Duodenal mucosa (tissue), 2 donors: ENCODE measurements around the gene PNLIPRP2.

ENCODE experiments used
- H3K27ac ChIP-seq: one replicate; pipeline ENCODE4 v1.7.0; 2013; ENCODE audit warnings: low read depth, low read length
- H3K27me3 ChIP-seq, 2 donors: one replicate each; pipeline ENCODE4 v1.7.0; 2013; ENCODE audit warnings: low read length in 2 of 2, control low read depth in 1 of 2; ENCODE audit not compliant: insufficient read depth in 2 of 2, control insufficient read depth in 1 of 2
- H3K36me3 ChIP-seq, 2 donors: one replicate each; pipeline ENCODE4 v1.7.0; 2013; ENCODE audit warnings: low read length in 2 of 2, control low read depth in 1 of 2; ENCODE audit not compliant: insufficient read depth in 2 of 2, control insufficient read depth in 1 of 2
- H3K4me1 ChIP-seq, 2 donors: one replicate each; pipeline ENCODE4 v1.7.0; 2013; ENCODE audit warnings: low read length in 2 of 2, control low read depth in 1 of 2; ENCODE audit not compliant: insufficient read depth in 2 of 2, control insufficient read depth in 1 of 2
- H3K4me3 ChIP-seq, 2 donors: one replicate each; pipeline ENCODE4 v1.7.0; 2013; ENCODE audit warnings: low read length in 2 of 2, low read depth in 1 of 2
- H3K9ac ChIP-seq, 2 donors: one replicate each; pipeline ENCODE4 v1.7.0; 2013; ENCODE audit warnings: low read length in 2 of 2, low read depth in 1 of 2
- H3K9me3 ChIP-seq, 2 donors: one replicate each; pipeline ENCODE4 v1.7.0; 2013; ENCODE audit warnings: low read length in 2 of 2, control low read depth in 1 of 2; ENCODE audit not compliant: control insufficient read depth in 1 of 2

PNLIPRP2 gene

DNA sequence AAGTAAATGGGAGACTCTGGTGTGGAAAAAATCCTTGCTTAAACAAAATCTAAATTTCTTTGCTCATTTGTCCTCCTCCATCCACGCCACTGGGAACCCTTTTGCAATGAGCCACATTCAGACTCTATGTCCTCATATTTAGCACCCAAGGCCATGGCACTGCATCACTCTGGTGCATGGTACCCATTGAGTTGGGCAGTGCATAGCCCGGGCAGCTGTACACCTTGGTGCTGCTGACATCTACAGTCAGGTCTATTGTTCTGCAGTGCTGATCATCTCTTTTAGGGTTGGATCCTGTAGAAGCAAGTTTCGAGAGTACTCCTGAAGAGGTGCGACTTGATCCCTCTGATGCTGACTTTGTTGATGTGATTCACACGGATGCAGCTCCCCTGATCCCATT, 23.2 kb upstream of the PNLIPRP2 start:
- Histone ChIP-seq H3K4me3 (no peak overlapping the region), H3K27ac (no peak overlapping the region), H3K9me3 (no peaks in the 10 kb centered on the region), H3K9ac (no peak overlapping the region), H3K36me3 (no peaks in the 10 kb centered on the region), H3K27me3 (no peaks in the 10 kb centered on the region), H3K4me1 (no peaks in the 10 kb centered on the region)

DNA sequence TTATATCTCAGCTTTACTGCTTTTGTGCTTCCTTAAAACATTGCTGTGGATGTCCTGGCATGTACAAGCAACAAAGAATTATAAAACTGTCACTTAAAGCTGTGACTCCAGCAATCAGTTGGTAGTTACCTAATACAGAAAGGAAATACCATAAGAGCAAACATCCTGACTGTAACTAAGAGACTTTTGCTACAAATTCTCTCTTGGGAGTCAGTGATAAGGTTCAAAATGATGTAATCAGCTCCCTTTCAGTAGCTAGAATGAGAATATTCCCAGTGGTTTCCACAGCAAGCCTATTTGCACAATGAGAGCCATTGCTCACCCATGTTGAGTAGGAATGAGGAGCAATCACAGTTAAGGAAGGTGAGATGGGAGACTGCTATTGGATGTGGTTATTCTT, 22.4 kb upstream of the PNLIPRP2 start:
- H3K4me3 ChIP-seq = no peak overlapping the region
- H3K36me3 ChIP-seq = peaks cover 0 to 4% of the 10 kb centered on the region in 2 donors
- H3K4me1 ChIP-seq = no peaks in the 10 kb centered on the region

DNA sequence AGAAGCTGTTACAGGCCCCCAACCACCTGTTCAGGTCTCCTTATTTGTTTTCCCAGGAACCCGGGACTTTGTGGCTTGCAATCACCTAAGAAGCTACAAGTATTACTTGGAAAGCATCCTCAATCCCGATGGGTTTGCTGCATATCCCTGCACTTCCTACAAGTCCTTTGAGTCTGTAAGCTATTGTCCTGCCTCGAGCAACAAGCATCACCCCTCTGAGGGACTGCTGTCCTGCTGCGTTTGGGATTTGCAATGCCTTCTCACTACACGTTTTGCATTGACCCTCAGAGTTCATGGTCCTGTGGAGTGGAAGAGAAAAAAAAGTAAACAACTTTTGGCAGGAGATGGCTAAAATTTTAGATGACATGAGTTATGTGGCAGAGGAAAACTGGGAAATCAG, 20.8 kb upstream of the PNLIPRP2 start:
- no peaks in the 10 kb centered on the region for H3K9me3 ChIP-seq
- no peak overlapping the region for H3K4me3 ChIP-seq
- no peak overlapping the region for H3K9ac ChIP-seq
- peaks cover 0 to 4% of the 10 kb centered on the region in 2 donors for H3K36me3 ChIP-seq
- H3K27ac ChIP-seq = no peak overlapping the region
- H3K4me1 ChIP-seq = no peaks in the 10 kb centered on the region
- H3K27me3 ChIP-seq = no peaks in the 10 kb centered on the region

More for the DNA sequence above, 22.4 kb upstream of the PNLIPRP2 start:
- Histone ChIP-seq H3K9ac (no peak overlapping the region), H3K27me3 (no peaks in the 10 kb centered on the region), H3K9me3 (no peaks in the 10 kb centered on the region), H3K27ac (no peak overlapping the region)

DNA sequence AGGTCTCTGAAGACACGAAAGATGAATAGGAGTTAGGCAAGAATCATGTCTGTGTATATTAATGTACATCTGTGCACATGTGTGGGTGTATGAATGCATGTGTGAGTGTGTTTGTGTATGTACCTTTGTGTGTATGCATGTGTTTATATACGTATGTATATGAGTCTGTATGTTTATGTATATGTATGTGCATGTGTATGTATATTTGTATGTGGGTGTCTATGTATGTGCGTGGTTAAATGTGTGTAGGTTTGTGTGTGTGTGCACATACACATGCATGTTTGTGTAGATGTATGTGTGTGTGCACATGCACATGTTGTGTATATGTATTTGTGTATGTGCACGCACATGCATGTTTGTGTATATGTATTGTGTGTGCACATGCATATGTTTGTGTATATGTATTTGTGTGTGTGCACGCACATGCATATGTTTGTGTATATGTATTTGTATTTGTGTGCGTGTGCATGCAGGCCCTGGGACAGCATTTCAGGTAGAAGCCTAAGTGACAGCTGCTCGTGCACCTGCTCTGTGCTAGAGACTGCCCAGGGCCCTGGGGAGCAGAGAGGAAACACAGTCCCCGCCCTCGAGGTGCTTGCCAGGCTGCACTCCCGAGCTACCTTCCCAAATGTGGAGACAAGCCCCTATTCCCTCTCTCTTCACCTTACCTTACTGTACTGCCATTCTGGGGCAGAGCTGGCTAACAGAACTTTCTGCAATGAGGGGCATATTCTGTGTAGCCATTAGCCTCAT, 17.9 kb upstream of the PNLIPRP2 start:
- Histone ChIP-seq H3K9me3 (no peaks in the 10 kb centered on the region), H3K4me1 (peaks cover 4 to 11% of the 10 kb centered on the region in 2 donors), H3K9ac (no peak overlapping the region), H3K27ac (no peak overlapping the region), H3K4me3 (no peak overlapping the region), H3K27me3 (no peaks in the 10 kb centered on the region), H3K36me3 (peaks cover 0 to 8% of the 10 kb centered on the region in 2 donors)

DNA sequence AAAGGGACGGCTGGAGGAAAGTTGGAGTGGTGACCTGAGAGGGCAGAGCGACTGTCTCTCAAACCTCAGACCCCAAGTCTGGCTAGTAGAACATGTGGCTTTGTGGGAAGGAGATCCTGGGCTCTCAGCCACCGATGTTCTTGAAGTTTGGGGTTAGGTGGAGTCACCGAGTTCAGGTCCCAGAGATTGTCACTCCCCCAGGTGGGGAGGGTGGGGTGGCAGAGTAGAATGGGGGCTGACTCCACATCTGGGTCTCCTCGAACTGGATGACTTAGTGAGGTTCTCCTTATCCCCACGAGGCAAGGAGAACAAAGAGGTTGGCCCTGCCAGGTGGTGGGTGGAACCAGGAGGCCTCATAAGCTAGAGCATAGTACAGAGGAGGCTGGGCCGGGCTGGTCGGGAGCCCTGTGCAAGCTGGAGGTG, 14.7 kb upstream of the PNLIPRP2 start:
- peaks cover 0 to 8% of the 10 kb centered on the region in 2 donors for H3K36me3 ChIP-seq
- H3K4me1 ChIP-seq = peaks cover 20 to 30% of the 10 kb centered on the region in 2 donors
- H3K9ac ChIP-seq = no peak overlapping the region
- H3K9me3 ChIP-seq = no peaks in the 10 kb centered on the region
- H3K27ac ChIP-seq = no peak overlapping the region
- H3K27me3 ChIP-seq = no peaks in the 10 kb centered on the region
- no peak overlapping the region for H3K4me3 ChIP-seq

DNA sequence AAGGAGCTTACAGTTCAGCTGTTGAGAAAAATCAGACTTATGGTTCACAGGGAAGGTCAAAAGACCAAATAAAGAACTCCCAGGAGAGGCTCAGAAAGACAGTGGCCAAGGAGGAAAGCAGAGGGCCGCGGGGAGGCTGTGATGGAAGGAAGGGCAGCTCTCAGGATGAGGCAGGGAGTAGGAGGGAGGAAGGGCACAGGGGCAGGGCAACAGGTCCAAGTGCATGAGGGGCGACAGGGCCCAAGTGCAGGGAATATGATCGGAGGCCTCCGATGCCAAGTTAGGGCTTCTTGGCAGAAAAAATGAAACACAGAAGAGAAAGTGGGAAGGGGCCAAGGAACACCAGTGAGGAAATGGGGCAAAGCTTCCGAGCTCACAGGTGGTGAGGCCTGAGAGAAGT, 13.4 kb upstream of the PNLIPRP2 start:
- Histone ChIP-seq H3K27ac (no peak overlapping the region), H3K9me3 (no peaks in the 10 kb centered on the region), H3K4me1 (peaks cover 32 to 37% of the 10 kb centered on the region in 2 donors), H3K27me3 (no peaks in the 10 kb centered on the region), H3K4me3 (no peak overlapping the region), H3K9ac (no peak overlapping the region), H3K36me3 (peaks cover 0 to 8% of the 10 kb centered on the region in 2 donors)

DNA sequence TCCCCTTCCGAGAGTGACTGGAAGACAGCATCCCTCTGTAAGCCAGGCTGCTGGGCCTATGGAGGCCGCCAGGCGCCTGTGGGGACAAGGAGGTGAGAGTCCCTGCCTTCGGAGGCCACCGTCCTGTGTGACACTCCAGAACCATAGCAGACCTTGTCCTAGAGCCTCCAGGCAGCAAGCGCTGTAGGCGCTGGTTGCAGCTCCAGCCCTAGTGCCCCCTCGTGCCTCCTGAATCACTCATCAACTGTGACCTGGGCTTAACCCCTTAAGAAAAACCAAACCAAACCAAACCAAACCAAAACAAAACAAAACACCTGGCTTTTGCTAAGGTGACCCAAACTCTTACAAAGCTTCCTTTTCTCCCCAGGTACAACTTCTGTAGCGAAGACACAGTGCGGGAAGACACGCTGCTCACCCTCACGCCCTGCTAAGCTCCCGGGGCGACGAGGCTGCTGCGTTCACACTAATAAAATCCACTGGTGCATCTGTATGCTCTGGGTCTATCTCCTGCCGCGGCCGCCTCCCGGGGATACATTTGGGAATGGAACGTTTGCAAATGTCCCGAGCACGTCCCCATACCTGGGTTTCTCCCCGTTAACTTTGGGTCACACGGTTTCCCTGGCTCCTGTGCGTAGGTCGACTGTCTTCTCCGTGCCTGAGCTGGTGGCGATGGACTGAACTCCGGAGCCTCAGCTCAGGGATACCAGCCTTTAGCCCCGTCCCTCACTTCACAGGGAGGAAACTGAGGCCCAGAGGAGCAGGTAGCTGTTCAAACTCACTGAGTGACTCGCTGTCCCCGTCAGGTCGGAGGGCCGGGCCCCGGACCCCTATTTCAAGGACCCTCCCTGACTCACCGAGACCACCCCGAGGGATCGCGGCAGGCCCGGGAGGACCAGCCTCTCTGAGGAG, 11.8 kb upstream of the PNLIPRP2 start:
- H3K36me3 ChIP-seq = peaks cover 0 to 4% of the 10 kb centered on the region in 2 donors
- peak overlapping the region; percentile 82 to 84 for H3K4me3 ChIP-seq
- no peak overlapping the region for H3K27ac ChIP-seq
- H3K9ac ChIP-seq = peak overlapping the region; percentile 81 to 91
- H3K27me3 ChIP-seq = no peaks in the 10 kb centered on the region
- H3K9me3 ChIP-seq = no peaks in the 10 kb centered on the region
- H3K4me1 ChIP-seq = peaks cover 39 to 45% of the 10 kb centered on the region in 2 donors

DNA sequence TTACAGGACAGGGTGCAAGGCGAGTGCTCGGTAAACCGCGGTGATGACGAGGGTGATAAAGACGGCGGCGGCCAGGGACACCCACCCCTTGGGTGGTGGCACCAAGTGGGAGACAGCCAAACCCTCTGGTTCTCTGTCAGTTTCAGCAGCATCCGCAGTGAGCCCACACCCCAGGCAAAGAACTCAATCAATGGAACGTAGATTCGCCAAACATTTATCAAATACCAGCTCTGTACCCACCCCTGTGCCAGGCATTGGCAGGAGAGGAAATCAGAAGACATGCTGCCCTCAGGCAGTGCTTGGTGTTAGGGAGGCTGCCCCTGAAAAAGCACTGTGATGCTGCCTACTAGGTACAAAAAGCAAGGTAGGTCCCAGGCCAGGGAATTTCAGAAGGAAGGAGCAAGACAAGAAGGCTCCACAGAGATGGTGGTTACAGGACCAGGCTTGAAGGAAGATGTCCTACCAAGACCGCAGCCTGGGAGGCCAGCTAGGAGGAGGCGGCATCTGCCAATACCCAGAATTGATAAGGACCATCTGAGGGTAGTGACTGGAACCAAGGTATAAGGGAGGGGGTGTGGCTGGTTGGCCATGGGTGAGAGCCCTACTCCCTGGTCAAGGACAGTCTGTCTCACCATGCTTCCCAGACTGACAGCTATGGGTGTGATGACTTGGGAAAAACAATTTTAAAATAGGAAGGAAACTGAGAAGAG, 10.2 kb upstream of the PNLIPRP2 start:
- peaks cover 0 to 3% of the 10 kb centered on the region in 2 donors for H3K36me3 ChIP-seq

DNA sequence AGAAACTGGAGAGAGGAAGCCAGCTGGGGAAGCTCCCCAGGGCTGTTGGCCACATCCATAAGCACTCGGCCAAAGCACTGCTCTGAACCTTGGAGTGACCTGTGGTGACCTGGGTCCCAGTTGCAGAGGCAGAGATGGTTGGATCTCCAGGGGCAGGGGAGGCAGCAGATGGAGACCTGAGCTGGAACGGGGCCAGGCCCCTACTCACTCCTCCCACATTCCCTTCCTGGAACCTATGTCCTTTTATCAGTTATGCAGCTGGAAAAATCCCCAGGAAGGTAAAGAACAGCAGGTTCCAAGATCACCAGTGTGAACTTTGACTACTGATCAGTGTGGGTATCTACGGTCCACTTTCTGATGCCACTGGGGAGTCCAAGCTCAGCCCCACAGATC, 9.6 kb upstream of the PNLIPRP2 start:
- H3K36me3 ChIP-seq = no peaks in the 10 kb centered on the region
- no peak overlapping the region for H3K27ac ChIP-seq
- no peak overlapping the region for H3K4me3 ChIP-seq
- H3K4me1 ChIP-seq = peaks cover 39 to 45% of the 10 kb centered on the region in 2 donors
- H3K27me3 ChIP-seq = no peaks in the 10 kb centered on the region
- H3K9ac ChIP-seq = no peak overlapping the region
- H3K9me3 ChIP-seq = no peaks in the 10 kb centered on the region

More for the DNA sequence above, 10.2 kb upstream of the PNLIPRP2 start:
- Histone ChIP-seq H3K4me1 (peaks cover 39 to 47% of the 10 kb centered on the region in 2 donors), H3K4me3 (no peak overlapping the region), H3K27me3 (no peaks in the 10 kb centered on the region), H3K9me3 (no peaks in the 10 kb centered on the region), H3K27ac (no peak overlapping the region), H3K9ac (no peak overlapping the region)
